K562 (cell line): ENCODE data around the gene CASD1. TPM values are rescaled to one million over a fixed set of nuclear protein-coding genes. Genes with fewer than 3 reads are reported as not detected.

Source experiments
- ATAC-seq: fragments of 200-7000 bp; cut with Tn5 transposase; 3 replicates; pipeline ENCODE4 v1.9.1; 2020; ENCODE audit warnings: moderate library complexity
- BruUV-seq: library from RNA; stranded (reverse); fragments of 400-500 nt; replicated peaks from 2 replicates; lab custom pipeline; 2021; lab: Mats Ljungman, UMichigan
- CTCF ChIA-PET: fragments of 300-600 bp; formaldehyde crosslinking; extraction: SDS; loops from one replicate; lab custom pipeline; 2021; ENCODE audit warnings: low intra/inter-chr PET ratio; lab: Yijun Ruan, JAX
- POLR2A ChIA-PET: fragments of 300-600, 350-650 bp; sonication (Branson Sonifier 250); formaldehyde crosslinking; extraction: SDS; loops from one replicate; lab custom pipeline; 2021; ENCODE audit warnings: antibody characterized with exemption, inconsistent platforms; lab: Yijun Ruan, JAX
- DNase-seq, 4 experiments: peaks; one replicate each; pipeline versions ENCODE4 v3.0.0 to v3.0.0-alpha.2; 2011 to 2018; ENCODE audit warnings: low spot score in 3 of 4, mixed read lengths in 3 of 4; ENCODE audit errors: extremely low read depth in 1 of 4
- FAIRE-seq: peaks from 2 replicates; lab custom pipeline; 2011; peaks lifted over from hg19 to GRCh38; lab: Jason Lieb, UNC
- H2AFZ ChIP-seq: 2 replicates; pipeline ENCODE4 v1.6.0; 2011; ENCODE audit warnings: low read depth, low read length, control low read depth, inconsistent platforms
- H3K27ac ChIP-seq: fragments of 200-600 bp; 3 replicates; pipeline ENCODE4 v1.8.0; 2011; ENCODE audit warnings: low read depth, mild to moderate bottlenecking, control low read depth, inconsistent platforms, low read length, moderate library complexity, mixed read lengths; ENCODE audit errors: extremely low read depth
- H3K27me3 ChIP-seq, 2 experiments: fragments of 300-600 bp in 1 of 2; 2 replicates in 1 of 2; 3 replicates in 1 of 2; pipeline versions ENCODE4 v1.6.0 to v1.8.0; 2011; ENCODE audit warnings: inconsistent platforms in 2 of 2, low read length in 2 of 2, mild to moderate bottlenecking in 1 of 2, mixed read lengths in 1 of 2, moderate library complexity in 1 of 2; ENCODE audit not compliant: control insufficient read depth in 2 of 2, insufficient read depth in 2 of 2
- H3K36me3 ChIP-seq: fragments of 300-600 bp; 3 replicates; pipeline ENCODE4 v1.8.0; 2011; ENCODE audit warnings: mild to moderate bottlenecking, low read length, inconsistent platforms; ENCODE audit not compliant: control insufficient read depth, insufficient read depth
- H3K4me1 ChIP-seq, 2 experiments: fragments of 200-600 bp in 1 of 2; replicated peaks in 1 of 2; 2 replicates in 1 of 2; 3 replicates in 1 of 2; pipeline versions ENCODE4 v1.5.1 to v1.8.0; 2011; ENCODE audit warnings: inconsistent platforms in 2 of 2, low read length in 2 of 2, mild to moderate bottlenecking in 1 of 2, mixed read lengths in 1 of 2, moderate library complexity in 1 of 2; ENCODE audit not compliant: control insufficient read depth in 2 of 2, insufficient read depth in 2 of 2
- H3K4me2 ChIP-seq: 2 replicates; pipeline ENCODE4 v1.6.1; 2011; ENCODE audit warnings: low read length, control low read depth, inconsistent platforms, mixed read lengths; ENCODE audit not compliant: insufficient read depth
- H3K4me3 ChIP-seq: fragments of 200-600 bp; sonication (generic), shearing (Covaris generic); 2 replicates; pipeline ENCODE4 v1.5.1; 2016; ENCODE audit warnings: control low read depth, inconsistent platforms
- H3K79me2 ChIP-seq: fragments of 200-600 bp; 3 replicates; pipeline ENCODE4 v1.8.0; 2011; ENCODE audit warnings: low read length, inconsistent platforms; ENCODE audit not compliant: control insufficient read depth, insufficient read depth
- H3K9ac ChIP-seq, 2 experiments: 2 replicates each; pipeline versions ENCODE4 v1.6.0 to v1.6.1; 2011; ENCODE audit warnings: low read depth in 2 of 2, low read length in 2 of 2, control low read depth in 1 of 2, inconsistent platforms in 1 of 2, mild to moderate bottlenecking in 1 of 2, mixed read lengths in 1 of 2; ENCODE audit not compliant: insufficient read depth in 1 of 2
- H3K9me1 ChIP-seq: one replicate; pipeline ENCODE4 v1.6.0; 2011; ENCODE audit warnings: inconsistent platforms, mild to moderate bottlenecking, low read length, moderate library complexity; ENCODE audit not compliant: control insufficient read depth, insufficient read depth
- H3K9me3 ChIP-seq: replicated peaks from 2 replicates; pipeline ENCODE4 v1.5.1; 2011; ENCODE audit warnings: low read depth, low read length, inconsistent platforms; ENCODE audit not compliant: control insufficient read depth, insufficient read depth
- H4K20me1 ChIP-seq: replicated peaks from 2 replicates; pipeline ENCODE4 v1.6.1; 2011; ENCODE audit warnings: low read length, inconsistent platforms, mixed read lengths; ENCODE audit not compliant: control insufficient read depth, insufficient read depth
- BDP1 ChIP-seq: IDR thresholded peaks from 3 replicates; pipeline ENCODE4 v1.6.1; 2011; ENCODE audit not compliant: insufficient read length, insufficient read depth
- CCNT2 ChIP-seq: IDR thresholded peaks from 2 replicates; pipeline ENCODE4 v1.6.1; 2011; ENCODE audit warnings: borderline replicate concordance, low read depth, mild to moderate bottlenecking, moderate library complexity, mixed read lengths, low read length; ENCODE audit not compliant: insufficient read length; ENCODE audit errors: extremely low read depth
- SMC3 ChIP-seq: conservative IDR thresholded peaks from 2 replicates; pipeline ENCODE4 v1.6.1; 2011; ENCODE audit warnings: low read depth, low read length, improper control_type of control experiment; ENCODE audit not compliant: insufficient read depth
- STAG1 ChIP-seq: sonication (generic); formaldehyde crosslinking; IDR thresholded peaks from 2 replicates; pipeline ENCODE4 v1.5.0; 2020; ENCODE audit warnings: missing genetic modification reagents, borderline replicate concordance
- WGBS: fragments of 100-300 bp; shearing (Covaris generic); methylation state at CpG from one replicate; pipeline ENCODE4 v1.1.6; 2016; ENCODE audit warnings: low coverage, mixed read lengths; ENCODE audit not compliant: insufficient coverage; ENCODE audit errors: missing lambda C conversion rate; 5-methylcytosine and 5-hydroxymethylcytosine counted together
- in situ Hi-C: fragments of 300-500 bp; cut with MboI; formaldehyde crosslinking; loops from 4 replicates; pipeline ENCODE4 v1.15.0; 2018; ENCODE audit warnings: inconsistent platforms, mixed read lengths
- intact Hi-C: fragments of 100-400 bp; cut with micrococcal nuclease; formaldehyde crosslinking; loops from 2 replicates; pipeline ENCODE4 v1.14.2; 2022
- polyA plus RNA-seq, 8 experiments: library from polyadenylated mRNA; depleted of rRNA in 4 of 8; stranded (reverse) in 5 of 8; unstranded in 3 of 8; fragments of >200 nt; fragmentation: Nextera tagmentation in 2 of 8; fragmentation: Illumina TruSeq in 1 of 8; extraction: Ambion mirVana in 2 of 8; extraction: Trizol in 1 of 8; gene quantifications; 2 replicates each; pipeline versions ENCODE4 v1.2.1 to v1.2.3, GENCODE V29; 2011 to 2014; ENCODE audit warnings: inconsistent platforms in 1 of 8, missing spikeins in 1 of 8
- total RNA-seq, 7 experiments: library from RNA; depleted of rRNA in 6 of 7; stranded (reverse); fragments of >200 nt in 6 of 7; fragmentation: Illumina TruSeq in 2 of 7; extraction: Trizol in 2 of 7; gene quantifications; 2 replicates each; pipeline versions ENCODE4 v1.2.1 to v1.2.3, GENCODE V29; 2011 to 2021; ENCODE audit warnings: low replicate concordance in 1 of 7
- TF ChIP-seq, protein P1 (sequence below): IDR thresholded peaks from 2 replicates; pipeline ENCODE4 v1.6.1; 2016; ENCODE audit warnings: missing genetic modification characterization, missing compliant biosample characterization

The CASD1 gene
- total and polyA plus RNA-seq, 9 of the 15 experiments (the other 6 are each of a cell fraction or from before 2014, with no cell fraction given): 1.2 to 8.2 (median 4.8) TPM

- no peaks in the 10 kb centered on the region for H3K36me3 ChIP-seq
- no peak for ATAC-seq
- intact Hi-C loops: no loop called here
- no peak overlapping the region for H3K27ac ChIP-seq
- no peak for DNase-seq
- H3K4me1 ChIP-seq: no peaks in the 10 kb centered on the region
- H3K4me3 ChIP-seq: no peak overlapping the region
- FAIRE-seq: no peak
- no peak overlapping the region for H3K9ac ChIP-seq
- H3K9me3 ChIP-seq: no peaks in the 10 kb centered on the region
- no peaks in the 10 kb centered on the region for H3K9me1 ChIP-seq
- no peaks in the 10 kb centered on the region for H4K20me1 ChIP-seq
- in situ Hi-C loops: no loop called here
- H2AFZ ChIP-seq: no peak overlapping the region
- H3K27me3 ChIP-seq: peaks cover 0 to 7% of the 10 kb centered on the region in 2 experiments; a peak in 1 of 5 replicates
- no peak overlapping the region for H3K4me2 ChIP-seq
- 0% methylated on average over 2 of the region's 2 CpGs for WGBS
- TF ChIP-seq CCNT2: no peak
- TF ChIP-seq SMC3: no peak
- no peak for TF ChIP-seq BDP1
- TF ChIP-seq STAG1: no peak
- TF ChIP-seq, protein P1, sequence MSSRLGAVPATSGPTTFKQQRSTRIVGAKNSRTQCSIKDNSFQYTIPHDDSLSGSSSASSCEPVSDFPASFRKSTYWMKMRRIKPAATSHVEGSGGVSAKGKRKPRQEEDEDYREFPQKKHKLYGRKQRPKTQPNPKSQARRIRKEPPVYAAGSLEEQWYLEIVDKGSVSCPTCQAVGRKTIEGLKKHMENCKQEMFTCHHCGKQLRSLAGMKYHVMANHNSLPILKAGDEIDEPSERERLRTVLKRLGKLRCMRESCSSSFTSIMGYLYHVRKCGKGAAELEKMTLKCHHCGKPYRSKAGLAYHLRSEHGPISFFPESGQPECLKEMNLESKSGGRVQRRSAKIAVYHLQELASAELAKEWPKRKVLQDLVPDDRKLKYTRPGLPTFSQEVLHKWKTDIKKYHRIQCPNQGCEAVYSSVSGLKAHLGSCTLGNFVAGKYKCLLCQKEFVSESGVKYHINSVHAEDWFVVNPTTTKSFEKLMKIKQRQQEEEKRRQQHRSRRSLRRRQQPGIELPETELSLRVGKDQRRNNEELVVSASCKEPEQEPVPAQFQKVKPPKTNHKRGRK: no peak
- ChIA-PET CTCF (no interaction called here), POLR2A (no interaction called here)
- no TSS peak for BruUV-seq
- no peaks in the 10 kb centered on the region for H3K79me2 ChIP-seq
Observed at GRCh38 chr7:94497874-94498670, 11.5 kb upstream of the CASD1 start.
